ENCODE measurements around the gene CPA1.
A peak's percentile ranks its signal among the peaks of the same experiment; 100 is the strongest.

CPA1 gene

GRCh38 chr7:130395421-130395820, 15.1 kb downstream of the CPA1 start (continued):
- no peak for TF ChIP-seq PRDM2 (tag by site-specific recombination; IDR thresholded peaks at IDR 0.05; ENCODE audit: borderline replicate concordance)
- TF ChIP-seq ZFP3 (tag by site-specific recombination; IDR thresholded peaks at IDR 0.05; ENCODE audit: low read depth), result no peak
- no peak for TF ChIP-seq YY2 (tag by site-specific recombination; IDR thresholded peaks at IDR 0.05)
- TF ChIP-seq ZNF394 (tag by site-specific recombination; IDR thresholded peaks at IDR 0.05; ENCODE audit: borderline replicate concordance), result no peak

GRCh38 chr7:130396109-130396508, 15.8 kb downstream of the CPA1 start:
- Histone ChIP-seq H3K4me3 (ENCODE audit: low read depth, low read length) (no peak overlapping the region), H3K36me3 (ENCODE audit: control insufficient read depth in 2 of 2, insufficient read depth in 1 of 2, low read length in 2 of 2) (peaks cover 0 to 5% of the 10 kb centered on the region in 2 experiments; a peak in 1 of 3 replicates), H3K9me3 (ENCODE audit: control insufficient read depth, insufficient read depth, low read depth, low read length) (no peaks in the 10 kb centered on the region), H3K4me1 (ENCODE audit: control insufficient read depth, insufficient read depth, low read length) (no peaks in the 10 kb centered on the region; the same call in 1 of the 2 replicates), H3K27ac (ENCODE audit: extremely low read depth, low read depth, low read length) (no peak overlapping the region)
- POLR2A ChIA-PET, result no interaction called here
- TF ChIP-seq ZBTB17 (tag by site-specific recombination; IDR thresholded peaks at IDR 0.05) (peak; percentile 78), SETDB1 (IDR thresholded peaks at IDR 0.05; ENCODE audit: insufficient read length, low read length) (no peak)
- CTCF ChIA-PET, result no interaction called here

- H3K9me3 ChIP-seq (ENCODE audit: control insufficient read depth, insufficient read depth, low read depth, low read length), result no peaks in the 10 kb centered on the region
- H3K36me3 ChIP-seq (ENCODE audit: control insufficient read depth in 2 of 2, insufficient read depth in 1 of 2, low read length in 2 of 2), result peaks cover 0 to 5% of the 10 kb centered on the region in 2 experiments; a peak in 1 of 3 replicates
- no peak overlapping the region for H3K27ac ChIP-seq (ENCODE audit: extremely low read depth, low read depth, low read length)
- POLR2A ChIA-PET, result no interaction called here
- CTCF ChIA-PET, result interaction anchor here (0.6 kb wide), 1 partner anchor 20 kb away, joined by 3 read pairs; no protein-coding TSS in a partner anchor
- H3K4me3 ChIP-seq (ENCODE audit: low read depth, low read length), result no peak overlapping the region
- H3K4me1 ChIP-seq (ENCODE audit: control insufficient read depth, insufficient read depth, low read length), result no peaks in the 10 kb centered on the region; the same call in 1 of the 2 replicates
- TF ChIP-seq ZNF184 (tag by site-specific recombination; IDR thresholded peaks at IDR 0.05) (no peak), ZNF449 (tag by site-specific recombination; IDR thresholded peaks at IDR 0.05) (no peak), ZNF341 (tag by site-specific recombination; IDR thresholded peaks at IDR 0.05; ENCODE audit: low read depth) (no peak), ZNF76 (tag by site-specific recombination; IDR thresholded peaks at IDR 0.05; ENCODE audit: borderline replicate concordance, low read depth) (no peak), ZNF146 (tag by site-specific recombination; IDR thresholded peaks at IDR 0.05) (no peak), ZBTB11 (tag by site-specific recombination; conservative IDR thresholded peaks at IDR 0.05; ENCODE audit: low read depth) (no peak), CTCF (tag by site-specific recombination; IDR thresholded peaks at IDR 0.05) (no peak), ZNF600 (tag by site-specific recombination; IDR thresholded peaks at IDR 0.05) (no peak), ZNF792 (tag by site-specific recombination; IDR thresholded peaks at IDR 0.05) (no peak), ZNF701 (tag by site-specific recombination; IDR thresholded peaks at IDR 0.05) (no peak), ZNF114 (tag by site-specific recombination; IDR thresholded peaks at IDR 0.05) (no peak), ZSCAN16 (tag by site-specific recombination; IDR thresholded peaks at IDR 0.05) (no peak)
Observed at GRCh38 chr7:130397051-130397757, 16.9 kb downstream of the CPA1 start.

Data from HEK293 (cell line).